Karpas-422 (cell line): ENCODE measurements around the gene C16orf89. TPM values are rescaled to one million over a fixed set of nuclear protein-coding genes. Genes with fewer than 3 reads are reported as not detected.
"Not testable (repeated sequence)": the region's sequence is repeated elsewhere in the genome, so short reads cannot be mapped to it uniquely, and the experiment has no call there.

ENCODE experiments used
- DNase-seq: peaks from one replicate; pipeline ENCODE4 v3.0.0-alpha.2; 2015
- H2AFZ ChIP-seq: fragments of 200-600 bp; sonication (generic); 2 replicates; pipeline ENCODE4 v1.6.1; 2014; ENCODE audit warnings: antibody characterized with exemption, low read length, mixed read lengths
- H3K27ac ChIP-seq: fragments of 200-600 bp; sonication (generic); 2 replicates; pipeline ENCODE4 v1.5.1; 2014; ENCODE audit warnings: mild to moderate bottlenecking, low read length, moderate library complexity
- H3K27me3 ChIP-seq: fragments of 200-600 bp; sonication (generic); 2 replicates; pipeline ENCODE4 v1.6.1; 2014; ENCODE audit warnings: low read length, mixed read lengths
- H3K36me3 ChIP-seq: fragments of 200-600 bp; sonication (generic); 2 replicates; pipeline ENCODE4 v1.6.1; 2014; ENCODE audit warnings: low read length, mixed read lengths; ENCODE audit not compliant: insufficient read depth
- H3K4me1 ChIP-seq: fragments of 200-600 bp; sonication (generic); 2 replicates; pipeline ENCODE4 v1.6.1; 2014; ENCODE audit warnings: mild to moderate bottlenecking, low read length, mixed read lengths
- H3K4me2 ChIP-seq: fragments of 200-600 bp; sonication (generic); 2 replicates; pipeline ENCODE4 v1.6.1; 2014; ENCODE audit warnings: low read length, low read depth, mild to moderate bottlenecking; ENCODE audit not compliant: poor library complexity, severe bottlenecking
- H3K4me3 ChIP-seq: fragments of 200-600 bp; sonication (generic); 2 replicates; pipeline ENCODE4 v1.5.1; 2014; ENCODE audit warnings: mild to moderate bottlenecking, antibody characterized with exemption, low read length, mixed read lengths
- H3K79me2 ChIP-seq: fragments of 200-600 bp; sonication (generic); 2 replicates; pipeline ENCODE4 v1.6.1; 2014; ENCODE audit warnings: mild to moderate bottlenecking, low read length, mixed read lengths
- H3K9ac ChIP-seq: fragments of 200-600 bp; sonication (generic); 2 replicates; pipeline ENCODE4 v1.6.0; 2014; ENCODE audit warnings: low read length
- H3K9me2 ChIP-seq: fragments of 200-600 bp; sonication (generic), shearing (Covaris generic); replicated peaks from 2 replicates; pipeline ENCODE4 v1.6.0; 2014; ENCODE audit warnings: mild to moderate bottlenecking, low read length, moderate library complexity; ENCODE audit not compliant: insufficient read depth
- H3K9me3 ChIP-seq: fragments of 300-700, 200-600 bp; sonication (generic); 2 replicates; pipeline ENCODE4 v1.6.1; 2014; ENCODE audit warnings: low read length, mixed read lengths
- H4K20me1 ChIP-seq: fragments of 200-600 bp; sonication (generic); 2 replicates; pipeline ENCODE4 v1.6.1; 2014; ENCODE audit warnings: mild to moderate bottlenecking, antibody characterized with exemption, low read length, low read depth; ENCODE audit not compliant: insufficient read depth
- total RNA-seq: library from RNA; depleted of rRNA; stranded (reverse); fragments of >200 nt; shearing (Covaris generic); gene quantifications from 2 replicates; pipeline ENCODE4 v1.2.3, GENCODE V29; 2014; ENCODE audit warnings: low replicate concordance

Gene C16orf89
- total RNA-seq, 1 experiment from 2014 or later = not detected

DNA sequence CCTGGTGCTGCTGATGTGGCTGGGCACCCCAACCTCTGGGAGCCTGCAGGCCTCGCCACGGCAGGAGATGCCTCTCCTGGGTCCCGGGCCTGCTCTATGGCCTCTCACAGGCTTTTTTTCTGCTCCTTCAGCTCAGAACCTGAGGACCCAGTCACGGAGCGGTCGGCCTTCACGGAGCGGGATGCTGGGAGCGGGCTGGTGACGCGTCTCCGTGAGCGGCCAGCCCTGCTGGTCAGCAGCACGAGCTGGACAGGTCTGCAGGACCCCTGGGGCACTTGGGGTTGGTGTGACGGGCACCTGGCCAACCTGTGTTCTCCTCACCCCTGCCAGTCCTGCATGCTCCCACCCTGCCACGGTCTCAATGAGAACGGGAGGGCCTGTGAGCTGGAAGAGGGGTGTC is 12.9 kb upstream of the C16orf89 start:
- peaks cover 10% of the 10 kb centered on the region for H3K79me2 ChIP-seq
- H3K4me2 ChIP-seq = no peak overlapping the region
- no peak for DNase-seq
- no peaks in the 10 kb centered on the region for H3K9me3 ChIP-seq
- H2AFZ ChIP-seq = no peak overlapping the region
- no peak overlapping the region for H3K4me3 ChIP-seq
- H3K9ac ChIP-seq = no peak overlapping the region
- H3K9me2 ChIP-seq = no peaks in the 10 kb centered on the region
- no peaks in the 10 kb centered on the region for H4K20me1 ChIP-seq
- no peaks in the 10 kb centered on the region for H3K4me1 ChIP-seq
- H3K36me3 ChIP-seq = peaks cover 4% of the 10 kb centered on the region; the same call in 1 of the 2 replicates
- H3K27ac ChIP-seq = no peak overlapping the region
- H3K27me3 ChIP-seq = no peaks in the 10 kb centered on the region

GRCh38 chr16:5077304-5077703 is 11.5 kb upstream of the C16orf89 start:
- Histone ChIP-seq H3K9ac (no peak overlapping the region), H2AFZ (no peak overlapping the region), H3K9me3 (no peaks in the 10 kb centered on the region), H4K20me1 (no peaks in the 10 kb centered on the region), H3K4me2 (no peak overlapping the region), H3K36me3 (peaks cover 4% of the 10 kb centered on the region; the same call in 1 of the 2 replicates), H3K4me3 (no peak overlapping the region), H3K27me3 (no peaks in the 10 kb centered on the region), H3K4me1 (peaks cover 11% of the 10 kb centered on the region), H3K27ac (no peak overlapping the region), H3K9me2 (no peaks in the 10 kb centered on the region), H3K79me2 (peaks cover 24% of the 10 kb centered on the region)
- no peak for DNase-seq

DNA sequence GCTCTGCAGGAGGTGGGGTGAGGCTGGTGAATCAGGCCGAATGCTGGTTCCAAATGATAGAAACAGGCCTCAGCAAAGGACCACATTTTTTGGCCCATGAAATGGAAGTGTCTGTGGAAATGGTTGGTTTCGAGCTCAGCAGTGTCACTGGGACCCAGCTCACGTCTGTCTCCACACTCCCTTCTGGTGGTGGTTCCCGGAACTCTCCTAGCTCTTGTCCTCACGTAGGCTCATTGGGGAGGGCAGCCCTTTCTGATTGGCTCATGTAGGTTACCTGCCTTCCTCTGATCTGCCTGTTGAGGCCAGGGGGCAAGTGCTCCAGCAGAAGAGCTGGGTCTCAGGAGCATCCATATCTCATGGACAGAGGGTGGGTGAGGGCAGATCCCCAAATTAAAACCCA is 9.9 kb upstream of the C16orf89 start:
- H4K20me1 ChIP-seq = no peaks in the 10 kb centered on the region
- H3K27me3 ChIP-seq = no peaks in the 10 kb centered on the region
- no peak overlapping the region for H2AFZ ChIP-seq
- H3K36me3 ChIP-seq = peaks cover 4% of the 10 kb centered on the region; the same call in 1 of the 2 replicates
- DNase-seq = no peak
- no peak overlapping the region for H3K9ac ChIP-seq
- no peaks in the 10 kb centered on the region for H3K9me2 ChIP-seq
- peaks cover 26% of the 10 kb centered on the region for H3K79me2 ChIP-seq
- no peaks in the 10 kb centered on the region for H3K9me3 ChIP-seq
- H3K27ac ChIP-seq = no peak overlapping the region
- peaks cover 18% of the 10 kb centered on the region for H3K4me1 ChIP-seq
- H3K4me2 ChIP-seq = no peak overlapping the region
- no peak overlapping the region for H3K4me3 ChIP-seq

- DNase-seq, H2AFZ ChIP-seq, H3K9ac ChIP-seq, H3K27ac ChIP-seq, H3K36me3 ChIP-seq, H3K4me3 ChIP-seq, H3K9me3 ChIP-seq, H4K20me1 ChIP-seq, H3K4me2 ChIP-seq, H3K9me2 ChIP-seq, H3K27me3 ChIP-seq: not testable (repeated sequence)
- H3K79me2 ChIP-seq = peaks cover 26% of the 10 kb centered on the region
- H3K4me1 ChIP-seq = peaks cover 18% of the 10 kb centered on the region
These were observed 8.0 kb upstream of the C16orf89 start for GRCh38 chr16:5073771-5074170.

GRCh38 chr16:5073279-5073629 is 7.5 kb upstream of the C16orf89 start:
- no peak for DNase-seq
- no peaks in the 10 kb centered on the region for H3K27me3 ChIP-seq
- H3K9me2 ChIP-seq = no peaks in the 10 kb centered on the region
- no peak overlapping the region for H2AFZ ChIP-seq
- H4K20me1 ChIP-seq = no peaks in the 10 kb centered on the region
- peak overlapping the region; percentile 80 for H3K4me3 ChIP-seq
- peak overlapping the region; percentile 81 for H3K9ac ChIP-seq
- peak overlapping the region; percentile 90 for H3K4me2 ChIP-seq
- H3K79me2 ChIP-seq = peaks cover 26% of the 10 kb centered on the region
- H3K4me1 ChIP-seq = peaks cover 18% of the 10 kb centered on the region
- no peak overlapping the region for H3K27ac ChIP-seq
- H3K36me3 ChIP-seq = peaks cover 4% of the 10 kb centered on the region; the same call in 1 of the 2 replicates
- no peaks in the 10 kb centered on the region for H3K9me3 ChIP-seq

DNA sequence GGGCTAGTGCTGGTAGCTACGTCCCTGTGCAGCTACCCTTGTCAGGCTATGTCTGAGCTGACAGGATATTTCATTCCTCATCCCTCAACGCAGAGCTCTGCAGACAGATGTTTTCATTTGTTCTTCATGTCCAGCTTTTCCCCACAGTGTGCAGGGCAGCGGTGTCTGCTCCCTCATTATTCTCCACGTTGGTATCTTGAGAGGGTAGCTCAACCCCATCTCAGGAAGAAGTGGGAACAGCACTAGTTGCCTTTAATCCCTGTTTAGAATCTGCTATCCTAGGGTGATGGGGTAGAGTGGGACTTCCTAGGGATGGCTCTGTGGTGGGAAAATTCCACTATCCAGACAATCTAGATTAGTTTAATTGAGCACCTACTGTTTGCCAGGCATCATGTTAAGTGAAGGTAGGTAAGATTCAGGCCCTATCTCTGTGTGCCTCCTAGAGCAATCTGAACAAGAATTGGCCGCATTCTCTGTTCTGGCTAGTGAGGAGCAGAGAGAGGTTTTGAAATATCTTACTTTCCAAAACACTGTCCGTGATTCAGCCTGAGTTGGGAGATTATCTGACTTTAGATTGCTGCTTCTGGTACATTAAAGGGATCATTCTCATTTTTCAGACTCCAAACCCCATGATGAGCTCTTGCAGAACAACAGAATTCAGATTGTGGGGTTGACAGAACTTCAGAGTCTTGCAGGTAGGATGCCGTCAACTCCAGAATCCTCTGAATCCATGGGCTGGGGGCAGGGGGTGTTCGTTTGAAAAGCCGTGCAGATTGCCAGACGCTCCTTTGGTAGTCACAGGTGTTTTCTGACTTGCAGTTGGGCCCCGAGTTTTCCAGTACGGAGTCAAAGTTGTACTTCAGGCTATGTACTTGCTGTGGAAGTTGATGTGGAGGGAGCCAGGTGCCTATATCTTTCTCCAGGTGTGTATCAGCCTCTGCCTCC is 6.8 kb upstream of the C16orf89 start:
- no peaks in the 10 kb centered on the region for H3K27me3 ChIP-seq
- H3K9me2 ChIP-seq = no peaks in the 10 kb centered on the region
- no peaks in the 10 kb centered on the region for H4K20me1 ChIP-seq
- H3K36me3 ChIP-seq = peaks cover 4% of the 10 kb centered on the region; the same call in 1 of the 2 replicates
- DNase-seq = no peak
- peak overlapping the region; percentile 52; the same call in 1 of the 2 replicates for H2AFZ ChIP-seq
- H3K9me3 ChIP-seq = no peaks in the 10 kb centered on the region
- peak overlapping the region; percentile 80 for H3K4me3 ChIP-seq
- H3K4me1 ChIP-seq = peaks cover 18% of the 10 kb centered on the region
- H3K27ac ChIP-seq = peak overlapping the region; percentile 61
- peak overlapping the region; percentile 90 for H3K4me2 ChIP-seq
- H3K9ac ChIP-seq = peak overlapping the region; percentile 81
- peaks cover 26% of the 10 kb centered on the region for H3K79me2 ChIP-seq

- Histone ChIP-seq H3K27me3 (no peaks in the 10 kb centered on the region), H3K79me2 (peaks cover 26% of the 10 kb centered on the region), H3K4me1 (peaks cover 18% of the 10 kb centered on the region), H3K9me3 (no peaks in the 10 kb centered on the region), H3K4me2 (peak within 1 kb of the TSS; percentile 90), H3K27ac (peak within 1 kb of the TSS; percentile 61), H3K9me2 (no peaks in the 10 kb centered on the region), H2AFZ (peak within 1 kb of the TSS; percentile 70; the same call in 1 of the 2 replicates), H3K9ac (peak within 1 kb of the TSS; percentile 81), H3K36me3 (peaks cover 4% of the 10 kb centered on the region; the same call in 1 of the 2 replicates), H3K4me3 (peak within 1 kb of the TSS; percentile 80), H4K20me1 (no peaks in the 10 kb centered on the region)
- peak; percentile 97 for DNase-seq
These were observed 6.1 kb upstream of the C16orf89 start, which contains the start of gene ALG1 for GRCh38 chr16:5071681-5072333. Gene ALG1, plus strand, starts transcription at chr16:5071843. Its CDS starts 7 bp downstream, at chr16:5071850.

GRCh38 chr16:5071341-5071680 is 5.6 kb upstream of the C16orf89 start:
- peaks cover 18% of the 10 kb centered on the region for H3K4me1 ChIP-seq
- H3K27me3 ChIP-seq = no peaks in the 10 kb centered on the region
- H3K9me2 ChIP-seq = no peaks in the 10 kb centered on the region
- no peak for DNase-seq
- H3K9me3 ChIP-seq = no peaks in the 10 kb centered on the region
- 0 out of 2 replicates have a peak overlapping the region, but pooled peaks have one; percentile 29 for H2AFZ ChIP-seq
- H3K36me3 ChIP-seq = peaks cover 4% of the 10 kb centered on the region; the same call in 1 of the 2 replicates
- peak overlapping the region; percentile 80 for H3K4me3 ChIP-seq
- peak overlapping the region; percentile 61; the same call in 1 of the 2 replicates for H3K27ac ChIP-seq
- H3K4me2 ChIP-seq = peak overlapping the region; percentile 90
- peaks cover 26% of the 10 kb centered on the region for H3K79me2 ChIP-seq
- H4K20me1 ChIP-seq = no peaks in the 10 kb centered on the region
- peak overlapping the region; percentile 81 for H3K9ac ChIP-seq
